NOMO-1 (cell line): ENCODE data around the gene ACSM2B.
"Not testable (repeated sequence)": the region's sequence is repeated elsewhere in the genome, so short reads cannot be mapped to it uniquely, and the experiment has no call there.

Experiments used
- DNase-seq, 2 experiments: peaks; one replicate each; lab custom pipeline; 2025; ENCODE audit not compliant: unreplicated experiment in 2 of 2; lab: John Stamatoyannopoulos, UW

ACSM2B gene

GRCh38 chr16:20538181-20538580, 38.0 kb downstream of the ACSM2B start:
- no peak for DNase-seq

DNA sequence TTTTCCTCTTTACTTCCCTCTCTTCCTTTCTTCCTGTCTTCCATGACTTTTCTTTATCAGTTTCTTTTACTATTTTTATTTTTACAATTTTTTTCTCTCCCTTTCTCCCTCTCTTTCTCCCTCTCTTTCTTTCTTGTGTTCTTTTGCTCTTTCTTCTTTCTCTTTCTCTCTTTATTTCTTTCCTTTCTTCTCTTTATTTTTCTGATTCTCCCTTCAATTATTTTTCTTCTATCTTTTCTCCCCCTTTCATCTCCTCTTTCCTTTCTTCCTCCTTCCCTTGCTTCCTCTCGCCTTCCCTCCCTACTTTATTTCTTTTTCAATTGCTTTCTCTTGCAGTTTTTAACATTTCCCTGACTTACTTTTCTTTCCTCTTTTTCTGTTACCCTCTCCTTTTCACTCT, 39.5 kb downstream of the ACSM2B start:
- DNase-seq = not testable (repeated sequence)

DNA sequence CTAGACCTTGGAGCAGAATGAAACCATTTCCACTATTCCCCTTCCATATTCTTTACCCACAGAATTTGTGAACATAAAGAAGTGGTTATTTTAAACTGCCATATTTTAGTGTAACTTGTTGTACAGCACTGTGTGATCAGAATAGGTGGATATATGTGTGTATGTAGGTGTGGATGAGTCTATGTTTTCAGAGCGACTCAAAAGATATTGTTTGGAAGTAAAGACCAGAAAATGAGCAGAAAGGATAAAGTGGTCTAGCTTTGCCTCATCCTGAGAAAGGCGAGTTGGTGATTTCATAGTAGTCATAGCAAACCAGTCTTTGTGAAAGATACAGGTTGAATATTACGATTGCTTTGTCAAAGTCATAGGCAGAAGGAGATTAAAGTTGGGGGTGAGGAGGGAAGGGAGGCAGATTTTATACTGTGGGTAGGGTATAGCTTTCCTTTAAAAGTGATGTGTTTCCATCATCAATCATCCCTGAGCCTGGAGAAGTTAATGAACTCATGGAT, 43.8 kb downstream of the ACSM2B start:
- DNase-seq = not testable (repeated sequence)

DNA sequence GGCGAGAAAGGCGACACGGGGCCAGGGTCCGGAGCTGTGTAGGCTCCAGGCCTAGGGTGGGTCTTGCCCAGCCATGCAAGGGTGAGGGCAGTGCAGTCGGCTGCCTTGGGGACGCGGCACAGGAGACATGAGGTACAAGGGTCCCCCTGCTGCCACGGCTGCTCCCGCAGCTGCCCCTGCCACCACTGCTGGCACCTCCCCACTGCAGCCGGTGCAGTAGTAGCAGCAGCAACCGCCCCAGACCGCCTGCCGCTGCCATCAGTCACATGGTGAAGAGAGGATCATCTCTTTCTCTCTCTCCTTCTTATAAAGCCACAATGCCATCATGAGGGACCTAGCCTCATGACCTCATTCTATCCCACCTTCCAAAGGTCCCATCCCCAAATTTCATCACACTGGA, 44.4 kb downstream of the ACSM2B start:
- DNase-seq = not testable (repeated sequence)

- no peak for DNase-seq
Observed at GRCh38 chr16:20520103-20520502, 56.1 kb downstream of the ACSM2B start.

DNA sequence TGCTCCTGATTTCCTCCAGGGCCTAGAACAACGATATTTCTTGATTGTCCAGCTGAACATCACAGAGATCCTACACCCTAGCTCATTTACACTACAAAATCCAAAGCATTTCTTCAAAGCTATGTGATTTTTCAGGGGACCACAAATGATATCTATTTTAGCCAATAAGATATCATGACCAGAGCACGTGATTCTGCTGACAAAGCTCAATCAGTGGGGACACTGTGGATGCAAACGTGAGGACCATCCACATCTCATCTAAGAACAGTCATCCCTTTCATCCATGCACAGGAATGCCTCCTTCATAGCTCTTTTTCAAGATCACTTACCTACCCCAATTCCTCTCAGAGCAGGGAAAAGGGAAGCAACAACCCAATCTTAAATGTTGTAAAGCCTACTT, 56.9 kb downstream of the ACSM2B start:
- DNase-seq = no peak

DNA sequence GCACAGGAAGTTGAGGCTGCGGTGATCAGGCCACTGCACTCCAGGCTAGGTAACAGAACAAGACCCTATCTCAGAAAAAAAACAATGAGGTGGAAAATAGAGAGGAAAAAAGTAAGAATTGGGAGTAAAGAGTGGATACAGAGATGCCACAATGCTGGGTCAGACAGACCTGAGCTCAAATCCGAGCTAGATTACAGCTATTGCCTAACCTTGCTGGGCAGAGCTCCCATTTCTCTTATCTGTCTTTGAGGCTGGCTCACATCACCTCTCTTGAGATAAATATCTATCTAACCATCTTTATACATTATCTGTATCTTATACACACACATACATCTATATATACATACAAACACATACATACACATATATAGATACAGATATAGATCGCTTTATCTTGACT, 59.0 kb downstream of the ACSM2B start:
- no peak for DNase-seq

DNA sequence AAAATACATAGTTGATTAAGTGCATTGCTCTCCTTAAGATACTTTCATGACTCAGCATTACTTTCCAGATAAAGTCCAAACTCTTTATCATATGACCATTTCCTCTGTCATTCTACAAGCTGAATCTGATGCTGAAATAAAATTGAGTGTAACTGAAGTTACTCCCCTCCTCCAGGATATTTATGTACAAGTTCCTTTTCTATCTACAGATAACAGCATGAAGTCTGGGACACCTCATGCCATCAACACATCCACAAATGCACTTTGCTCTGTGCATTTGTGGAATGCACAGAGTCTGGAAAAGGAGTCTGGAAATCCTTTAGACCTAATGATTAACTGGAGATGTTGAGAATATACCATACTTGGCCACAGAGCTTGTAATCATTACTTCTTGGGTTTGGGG, 60.5 kb downstream of the ACSM2B start:
- DNase-seq = no peak

- no peak for DNase-seq
Observed at GRCh38 chr16:20510323-20510722, 65.8 kb downstream of the ACSM2B start.

GRCh38 chr16:20507280-20507679, 68.9 kb downstream of the ACSM2B start:
- no peak for DNase-seq

DNA sequence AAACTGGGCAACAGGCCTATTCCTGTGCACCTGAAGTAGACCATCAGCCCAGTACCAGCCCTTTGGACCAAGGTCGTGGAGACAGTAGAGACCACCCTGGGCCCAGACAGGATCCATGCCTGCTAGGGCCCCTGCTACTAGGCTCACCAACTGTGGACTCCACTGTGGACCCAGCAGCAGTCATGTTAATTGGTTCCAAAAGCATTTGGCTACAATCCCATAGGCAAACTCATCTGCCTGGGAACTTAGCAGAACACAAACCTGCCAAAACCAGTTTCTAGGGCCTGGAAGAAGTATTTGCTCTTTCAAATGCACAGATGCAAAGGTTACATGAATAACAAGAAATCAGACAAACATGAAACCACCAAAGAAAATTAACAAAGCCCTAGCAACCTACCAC, 71.7 kb downstream of the ACSM2B start:
- no peak for DNase-seq

GRCh38 chr16:20491448-20491847, 84.7 kb downstream of the ACSM2B start:
- DNase-seq = not testable (repeated sequence)

DNA sequence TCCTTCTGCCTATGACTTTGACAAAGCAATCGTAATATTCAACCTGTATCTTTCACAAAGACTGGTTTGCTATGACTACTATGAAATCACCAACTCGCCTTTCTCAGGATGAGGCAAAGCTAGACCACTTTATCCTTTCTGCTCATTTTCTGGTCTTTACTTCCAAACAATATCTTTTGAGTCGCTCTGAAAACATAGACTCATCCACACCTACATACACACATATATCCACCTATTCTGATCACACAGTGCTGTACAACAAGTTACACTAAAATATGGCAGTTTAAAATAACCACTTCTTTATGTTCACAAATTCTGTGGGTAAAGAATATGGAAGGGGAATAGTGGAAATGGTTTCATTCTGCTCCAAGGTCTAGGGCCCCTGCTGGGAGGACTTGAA, 85.2 kb downstream of the ACSM2B start:
- not testable (repeated sequence) for DNase-seq
